HepG2 (cell line): ENCODE measurements around the gene ZNF511. TPM values are rescaled to one million over a fixed set of nuclear protein-coding genes. Genes with fewer than 3 reads are reported as not detected.

Experiments used
- ARHGAP35 ChIP-seq: sonication (generic); formaldehyde crosslinking; IDR thresholded peaks from 2 replicates; pipeline ENCODE4 v1.9.0; 2022; ENCODE audit warnings: mild to moderate bottlenecking, inconsistent platforms, moderate library complexity, missing genetic modification reagents, borderline replicate concordance
- CENPBD1 ChIP-seq: sonication (generic); formaldehyde crosslinking; IDR thresholded peaks from 2 replicates; pipeline ENCODE4 v1.8.0; 2022; ENCODE audit warnings: missing genetic modification reagents, low read depth, mild to moderate bottlenecking, borderline replicate concordance
- FOXJ3 ChIP-seq: sonication (generic); formaldehyde crosslinking; IDR thresholded peaks from 2 replicates; pipeline ENCODE4 v1.4.0; 2020; ENCODE audit warnings: missing genetic modification reagents, mild to moderate bottlenecking, borderline replicate concordance
- FUBP1 ChIP-seq: sonication (generic); formaldehyde crosslinking; IDR thresholded peaks from 2 replicates; pipeline ENCODE4 v1.5.1; 2020; ENCODE audit warnings: missing genetic modification reagents, mild to moderate bottlenecking, borderline replicate concordance
- HOMEZ ChIP-seq: IDR thresholded peaks from 2 replicates; pipeline ENCODE4 v1.6.1; 2016; ENCODE audit warnings: low read depth
- LCORL ChIP-seq, 2 experiments: fragments of 450-650 bp in 1 of 2; sonication (generic) in 1 of 2; formaldehyde crosslinking in 1 of 2; IDR thresholded peaks; 2 replicates each; pipeline versions ENCODE4 v1.5.0 to v1.6.1; 2017 to 2020; ENCODE audit warnings: antibody characterized with exemption in 1 of 2, missing genetic modification reagents in 1 of 2
- MTERF4 ChIP-seq: sonication (generic); formaldehyde crosslinking; IDR thresholded peaks from 2 replicates; pipeline ENCODE4 v1.8.0; 2023; ENCODE audit warnings: mild to moderate bottlenecking, missing genetic modification reagents
- NCOR1 ChIP-seq: fragments of 200-600 bp; sonication (generic); IDR thresholded peaks from 2 replicates; pipeline ENCODE4 v1.7.0; 2017; ENCODE audit warnings: antibody characterized with exemption, low read length, borderline replicate concordance
- ZBTB25 ChIP-seq: IDR thresholded peaks from 2 replicates; pipeline ENCODE4 v1.6.1; 2018; ENCODE audit warnings: missing genetic modification reagents
- ZNF230 ChIP-seq: sonication (generic); formaldehyde crosslinking; IDR thresholded peaks from 2 replicates; pipeline ENCODE4 v1.4.0; 2020; ENCODE audit warnings: mild to moderate bottlenecking, missing genetic modification reagents
- ZNF251 ChIP-seq: sonication (generic); formaldehyde crosslinking; IDR thresholded peaks from 2 replicates; pipeline ENCODE4 v1.9.0; 2021; ENCODE audit warnings: mild to moderate bottlenecking, missing genetic modification reagents
- ZNF317 ChIP-seq: sonication (generic); formaldehyde crosslinking; IDR thresholded peaks from 2 replicates; pipeline ENCODE4 v1.5.0; 2020; ENCODE audit warnings: mild to moderate bottlenecking, missing genetic modification reagents
- ZNF337 ChIP-seq: sonication (generic); formaldehyde crosslinking; IDR thresholded peaks from 2 replicates; pipeline ENCODE4 v1.5.1; 2020; ENCODE audit warnings: missing genetic modification reagents, low read depth, mild to moderate bottlenecking, borderline replicate concordance
- ZNF460 ChIP-seq: sonication (generic); formaldehyde crosslinking; IDR thresholded peaks from 2 replicates; pipeline ENCODE4 v1.5.1; 2020; ENCODE audit warnings: missing genetic modification reagents, mild to moderate bottlenecking, borderline replicate concordance
- ZNF512 ChIP-seq: sonication (generic); formaldehyde crosslinking; IDR thresholded peaks from 2 replicates; pipeline ENCODE4 v1.4.0; 2020; ENCODE audit warnings: mild to moderate bottlenecking, missing genetic modification reagents
- ZNF790 ChIP-seq: sonication (generic); formaldehyde crosslinking; IDR thresholded peaks from 2 replicates; pipeline ENCODE4 v1.8.0; 2022; ENCODE audit warnings: missing genetic modification reagents, mild to moderate bottlenecking, borderline replicate concordance
- ZNF841 ChIP-seq: sonication (generic); formaldehyde crosslinking; IDR thresholded peaks from 2 replicates; pipeline ENCODE4 v1.8.1; 2023; ENCODE audit warnings: missing genetic modification reagents, borderline replicate concordance
- ZUFSP ChIP-seq: sonication (generic); formaldehyde crosslinking; IDR thresholded peaks from 2 replicates; pipeline ENCODE4 v1.9.0; 2021; ENCODE audit warnings: missing genetic modification reagents, mild to moderate bottlenecking, borderline replicate concordance
- polyA plus RNA-seq, 8 experiments: library from polyadenylated mRNA; depleted of rRNA in 3 of 8; stranded (reverse) in 7 of 8; unstranded in 1 of 8; fragments of >200 nt; fragmentation: Illumina TruSeq in 4 of 8; extraction: Trizol in 4 of 8; gene quantifications; 2 replicates each; pipeline versions ENCODE4 v1.2.1 to v1.2.3, GENCODE V29; 2011 to 2016; ENCODE audit warnings: low read depth in 4 of 8, missing spikeins in 1 of 8, mixed read lengths in 1 of 8; ENCODE audit not compliant: insufficient read depth in 1 of 8
- total RNA-seq, 5 experiments: library from RNA; depleted of rRNA; stranded (reverse); fragments of >200 nt; fragmentation: Illumina TruSeq; extraction: Trizol; gene quantifications; 2 replicates each; pipeline ENCODE4 v1.2.3, GENCODE V29; 2016; ENCODE audit warnings: low read depth in 1 of 5

Gene ZNF511
- total and polyA plus RNA-seq, 2 of the 13 experiments (the other 11 are each of a cell fraction or from before 2014, with no cell fraction given): 35.6 to 66.4 TPM

- TF ChIP-seq ZNF512 (no peak), CENPBD1 (CRISPR knock-in tag) (no peak), LCORL (IDR thresholded peaks at IDR 0.05) (no peak), LCORL (CRISPR knock-in tag; IDR thresholded peaks at IDR 0.05) (no peak), FOXJ3 (CRISPR knock-in tag) (no peak), ZNF317 (CRISPR knock-in tag) (no peak), HOMEZ (CRISPR knock-in tag) (no peak), MTERF4 (CRISPR knock-in tag) (no peak), FUBP1 (CRISPR knock-in tag) (no peak), ARHGAP35 (CRISPR knock-in tag) (no peak), ZNF790 (no peak), ZNF230 (CRISPR knock-in tag) (no peak), ZNF460 (CRISPR knock-in tag) (no peak), ZBTB25 (CRISPR knock-in tag) (no peak), NCOR1 (no peak), ZNF841 (CRISPR knock-in tag) (no peak), ZNF337 (no peak), ZNF251 (CRISPR knock-in tag) (no peak), ZUFSP (no peak)
Measured at GRCh38 chr10:133318494-133319127, 9.9 kb downstream of the ZNF511 start (continued).
